Anterior cingulate cortex (tissue), 58 donors: Measurements from ENCODE around the gene ACTR6.
"Not testable (repeated sequence)": the region's sequence is repeated elsewhere in the genome, so short reads cannot be mapped to it uniquely, and the experiment has no call there.

ENCODE experiments used
- DNase-seq, 58 donors: peaks; one replicate each; lab custom pipeline; 2025; lab: John Stamatoyannopoulos, UW

The ACTR6 gene

DNA sequence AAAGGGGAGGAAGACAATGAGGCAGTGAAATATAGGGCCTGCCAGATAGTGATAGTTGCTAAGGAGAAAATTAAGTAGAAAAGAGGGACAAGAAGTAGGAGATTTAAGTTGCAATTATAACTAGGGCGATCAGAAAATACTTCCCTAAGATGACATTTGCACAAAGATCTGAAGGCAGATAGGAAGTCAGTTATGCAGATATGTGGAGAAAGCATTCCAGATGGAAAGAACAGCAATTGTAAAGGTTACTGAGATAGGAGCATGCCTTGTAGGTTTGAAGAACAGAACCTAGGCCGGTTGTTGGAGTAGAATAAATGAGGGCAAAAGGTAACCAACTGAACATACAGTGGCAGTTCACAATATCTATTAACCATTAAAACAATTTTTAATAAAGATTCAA, 21.4 kb upstream of the ACTR6 start:
- no peak for DNase-seq

DNA sequence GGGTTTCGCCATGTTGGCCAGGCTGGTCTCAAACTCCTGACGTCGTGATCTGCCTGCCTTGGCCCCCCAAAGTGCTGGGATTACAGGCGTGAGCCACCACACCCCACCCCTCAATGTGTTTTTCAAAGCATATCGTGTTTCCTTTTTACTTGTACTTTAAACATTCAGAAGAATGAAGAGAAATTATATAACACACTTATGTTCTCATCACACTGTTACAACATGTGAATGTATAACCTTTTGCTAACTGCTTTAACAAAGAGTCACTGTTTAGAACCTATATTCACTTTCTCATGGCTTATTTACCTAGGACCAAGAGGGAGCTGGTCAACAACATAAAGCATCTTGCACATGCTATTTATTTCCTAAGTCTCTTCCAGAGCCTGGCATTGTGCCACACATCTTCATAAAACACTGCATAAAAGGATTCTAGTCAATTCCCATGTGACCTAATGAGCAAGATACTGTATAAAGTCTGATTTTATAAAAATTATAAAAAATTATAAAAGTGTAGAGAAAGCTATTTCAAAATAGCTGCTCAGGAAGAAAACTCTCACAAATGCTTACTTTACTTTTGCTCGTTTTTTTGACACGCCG, 16.0 kb upstream of the ACTR6 start:
- peak in 1 of 58 donors; percentile 13 for DNase-seq

DNA sequence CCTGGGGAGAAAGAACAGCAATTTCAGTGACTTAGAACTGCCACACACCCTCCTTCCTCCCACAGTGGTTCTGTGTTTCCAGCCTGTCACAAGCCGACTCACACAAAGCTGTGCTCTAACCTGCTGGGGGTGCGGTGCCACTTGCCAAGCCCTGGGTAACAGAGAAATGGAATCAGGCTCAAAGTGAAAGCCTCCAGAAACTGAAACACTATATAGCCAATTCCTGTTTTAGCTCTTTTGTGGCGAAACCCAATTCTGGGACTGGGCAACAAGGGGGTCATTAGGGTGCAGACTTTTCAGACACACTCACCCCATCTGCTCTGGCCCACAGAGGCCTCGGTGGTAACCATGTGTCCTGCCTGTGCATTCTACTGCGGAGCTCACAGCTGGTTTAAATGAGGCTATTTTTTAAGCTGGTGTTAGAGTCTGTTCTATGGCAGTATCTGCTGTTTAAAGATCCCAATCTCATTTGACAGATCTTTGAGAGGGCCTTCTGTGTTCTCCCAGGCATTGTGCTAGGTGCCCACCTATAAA, 15.2 kb upstream of the ACTR6 start:
- DNase-seq, result peak in 35 of 58 donors; percentile 6 to 63 (median 27)

DNA sequence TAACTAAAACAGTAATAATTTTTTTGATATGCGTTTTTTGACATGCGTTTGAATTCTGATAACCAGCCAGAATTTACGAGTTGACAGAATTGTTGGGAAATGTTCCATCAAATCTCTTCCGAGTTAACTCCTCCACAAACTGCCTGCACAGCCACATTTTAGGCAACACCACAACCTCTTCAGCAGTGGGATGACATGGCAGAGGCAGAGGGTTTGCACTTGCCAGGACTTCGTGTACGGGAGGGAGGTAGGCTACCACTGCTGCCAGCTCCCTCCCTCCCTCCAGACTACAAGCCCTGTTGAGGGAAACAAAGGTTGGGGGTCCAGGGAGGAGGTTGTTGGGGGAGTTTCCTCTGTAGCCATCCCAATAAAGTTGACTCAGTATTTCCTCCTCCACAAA, 14.5 kb upstream of the ACTR6 start:
- DNase-seq, result peak in 1 of 58 donors; percentile 7

DNA sequence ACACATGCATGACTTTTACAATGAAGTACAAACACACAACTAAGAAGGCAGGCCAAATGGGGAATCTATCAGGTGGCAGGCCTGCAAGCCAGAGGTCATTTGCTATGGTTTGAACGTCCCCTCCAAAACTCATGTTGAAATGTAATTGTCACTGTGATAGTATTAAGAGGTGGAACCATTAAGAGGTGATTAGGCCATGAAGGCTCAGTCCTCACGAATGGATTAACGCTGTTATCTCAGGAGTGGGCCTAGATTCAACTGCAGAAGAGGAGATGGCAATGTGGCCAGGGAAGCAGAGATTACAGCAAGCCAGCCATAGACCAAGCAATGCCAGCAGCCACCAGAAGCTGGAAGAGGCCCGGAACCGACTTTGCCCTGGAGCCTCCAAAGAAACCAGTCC, 13.5 kb upstream of the ACTR6 start:
- no peak for DNase-seq

DNA sequence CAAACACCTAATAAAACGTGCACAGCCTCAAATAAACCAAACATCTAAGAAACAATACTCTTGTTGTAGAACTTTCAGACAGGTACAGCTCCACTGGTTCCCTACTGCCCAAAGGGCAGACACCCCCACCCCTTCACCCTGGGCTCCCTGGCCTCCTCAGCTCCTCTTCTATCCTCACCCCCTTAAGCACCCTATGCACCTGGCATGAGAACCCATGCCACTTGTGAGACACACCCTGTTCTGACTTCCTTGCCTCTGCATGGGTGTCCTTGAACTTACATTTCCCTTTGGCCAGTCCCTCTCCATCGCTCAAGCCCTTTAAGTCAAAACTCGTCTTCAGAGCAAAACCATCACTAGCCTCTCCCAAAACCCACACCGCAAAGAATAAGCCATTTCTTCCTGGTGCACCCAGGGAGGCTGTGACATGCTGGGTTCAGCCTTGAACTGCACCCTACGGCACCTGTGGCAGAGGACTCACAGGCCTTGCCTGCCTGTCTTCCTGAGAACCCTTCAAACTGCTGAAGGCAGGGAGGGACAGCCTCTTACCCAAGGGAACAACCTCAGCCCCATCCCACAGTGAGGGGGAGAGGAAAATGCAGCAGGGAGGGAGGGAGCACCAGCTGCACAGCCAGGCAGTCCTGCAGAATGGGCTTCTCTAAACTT, 12.6 kb upstream of the ACTR6 start:
- no peak for DNase-seq

DNA sequence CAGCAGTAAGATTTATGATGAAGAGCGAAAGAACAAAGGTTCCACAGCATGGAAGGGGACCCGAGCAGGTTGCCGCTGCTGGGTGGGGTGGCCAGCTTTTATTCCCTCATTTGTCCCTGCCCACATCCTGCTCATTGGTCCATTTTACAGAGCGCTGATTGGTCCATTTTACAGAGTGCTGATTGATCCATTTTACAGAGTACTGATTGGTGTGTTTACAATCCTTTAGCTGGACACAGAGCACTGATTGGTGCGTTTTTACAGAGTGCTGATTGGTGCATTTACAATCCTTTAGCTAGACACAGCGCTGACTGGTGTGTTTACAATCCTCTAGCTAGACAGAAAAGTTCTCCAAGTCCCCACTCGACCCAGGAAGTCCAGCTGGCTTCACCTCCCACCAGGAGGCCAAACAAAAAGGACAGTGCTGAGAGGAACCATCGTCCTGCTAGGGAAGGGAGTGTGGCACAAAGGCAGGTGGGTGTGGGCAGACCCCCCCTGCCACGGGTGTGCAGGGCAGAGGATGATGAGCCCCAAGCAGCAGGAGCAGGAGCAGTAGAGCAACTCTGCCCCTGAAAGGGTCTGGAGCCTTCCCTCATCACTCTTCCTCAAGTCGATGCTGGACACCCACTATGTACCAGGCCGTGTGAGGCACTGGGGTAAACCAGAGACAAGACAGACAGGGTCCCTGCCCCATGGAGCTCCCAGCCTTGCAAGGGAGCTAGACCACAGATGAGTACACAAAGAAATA, 11.6 kb upstream of the ACTR6 start:
- DNase-seq, result not testable (repeated sequence)

DNA sequence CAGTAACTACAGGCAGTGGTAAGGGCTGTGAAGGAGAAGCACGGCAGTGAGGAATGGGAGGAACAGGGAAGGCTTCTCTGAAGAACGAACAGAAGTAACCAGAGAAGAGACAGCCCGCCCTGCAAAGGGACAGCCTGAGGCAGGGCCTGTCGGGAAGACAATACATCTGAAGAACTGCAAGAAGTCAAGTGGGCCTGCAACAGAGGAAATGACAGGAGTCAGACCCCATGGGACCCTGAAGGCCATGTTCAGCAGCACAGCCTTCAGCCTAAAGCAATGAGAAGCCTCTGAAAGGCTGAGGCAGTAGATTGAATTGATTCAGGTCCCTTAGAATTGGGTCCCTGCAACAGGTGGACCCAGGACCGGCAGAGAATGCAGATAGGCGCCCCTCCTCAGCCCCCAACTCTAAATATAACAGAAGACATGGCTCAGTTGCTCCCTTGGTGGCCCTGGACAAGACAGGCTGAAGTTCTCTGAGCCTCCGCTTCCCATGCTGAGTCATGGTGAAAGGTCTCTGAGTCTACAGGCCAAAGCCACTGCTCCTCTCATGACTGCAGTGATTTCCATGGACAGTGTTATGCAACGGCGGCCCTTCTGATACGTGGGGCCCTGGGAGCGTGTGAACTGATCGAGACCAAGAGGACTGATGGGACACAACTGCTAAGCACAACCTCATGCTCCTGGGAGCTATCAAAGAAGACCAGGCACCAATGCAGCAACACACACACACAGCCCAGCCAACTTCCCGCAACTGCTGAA, 10.8 kb upstream of the ACTR6 start:
- no peak for DNase-seq

DNA sequence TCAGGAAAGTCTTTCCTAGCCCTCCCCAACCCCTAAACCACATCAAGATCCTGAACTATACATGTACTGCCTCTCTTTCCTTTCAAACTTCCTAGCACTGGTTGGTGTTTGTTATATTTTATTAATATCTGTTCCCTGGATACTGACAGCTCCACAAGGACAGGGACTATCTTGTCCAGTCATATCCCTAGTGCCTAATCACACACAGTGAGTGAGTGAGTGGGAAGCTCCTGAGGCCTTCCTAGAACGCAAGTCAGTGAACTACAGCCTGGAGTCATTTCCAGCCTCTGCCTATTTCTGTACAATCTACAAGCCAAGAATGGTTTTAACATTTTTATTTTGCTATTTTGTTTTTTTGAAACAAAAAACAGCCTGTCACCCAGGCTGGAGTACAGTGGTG, 7.5 kb upstream of the ACTR6 start:
- DNase-seq, result no peak

DNA sequence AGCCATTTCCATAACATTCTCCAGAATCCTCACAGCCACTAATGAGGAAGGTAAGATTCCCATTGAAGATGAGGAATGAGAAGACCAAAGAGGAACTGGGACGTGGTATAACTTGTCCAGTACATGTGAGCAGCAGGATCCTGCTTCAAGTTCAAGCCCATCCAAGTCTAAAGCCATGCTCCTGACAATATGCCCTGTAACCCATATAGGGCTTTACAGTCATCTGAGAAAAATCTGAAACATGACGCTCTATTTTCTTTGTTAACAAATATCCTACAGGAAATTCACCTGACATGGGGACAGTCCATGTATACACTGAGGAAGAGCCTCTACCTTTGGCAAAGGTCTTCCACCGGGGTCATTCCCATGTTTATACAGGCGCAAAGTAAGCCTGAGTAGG, 3.1 kb upstream of the ACTR6 start:
- DNase-seq, result no peak

DNA sequence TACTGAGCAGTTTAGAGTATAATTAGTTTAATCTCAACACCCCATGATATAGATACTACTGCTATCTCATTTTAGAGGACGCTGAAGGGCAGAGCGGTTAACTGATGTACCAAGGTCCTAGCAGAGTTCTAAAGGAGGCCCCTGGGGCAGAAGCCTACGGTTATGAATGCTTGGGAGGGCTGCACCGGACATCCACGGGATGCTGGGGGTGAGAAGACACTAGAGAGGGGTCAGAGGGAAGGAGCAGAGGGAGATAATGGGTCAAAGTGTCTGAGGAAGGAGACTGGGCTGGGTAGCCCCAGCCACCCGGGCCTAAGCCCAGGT, 1.6 kb upstream of the ACTR6 start:
- DNase-seq, result no peak

DNA sequence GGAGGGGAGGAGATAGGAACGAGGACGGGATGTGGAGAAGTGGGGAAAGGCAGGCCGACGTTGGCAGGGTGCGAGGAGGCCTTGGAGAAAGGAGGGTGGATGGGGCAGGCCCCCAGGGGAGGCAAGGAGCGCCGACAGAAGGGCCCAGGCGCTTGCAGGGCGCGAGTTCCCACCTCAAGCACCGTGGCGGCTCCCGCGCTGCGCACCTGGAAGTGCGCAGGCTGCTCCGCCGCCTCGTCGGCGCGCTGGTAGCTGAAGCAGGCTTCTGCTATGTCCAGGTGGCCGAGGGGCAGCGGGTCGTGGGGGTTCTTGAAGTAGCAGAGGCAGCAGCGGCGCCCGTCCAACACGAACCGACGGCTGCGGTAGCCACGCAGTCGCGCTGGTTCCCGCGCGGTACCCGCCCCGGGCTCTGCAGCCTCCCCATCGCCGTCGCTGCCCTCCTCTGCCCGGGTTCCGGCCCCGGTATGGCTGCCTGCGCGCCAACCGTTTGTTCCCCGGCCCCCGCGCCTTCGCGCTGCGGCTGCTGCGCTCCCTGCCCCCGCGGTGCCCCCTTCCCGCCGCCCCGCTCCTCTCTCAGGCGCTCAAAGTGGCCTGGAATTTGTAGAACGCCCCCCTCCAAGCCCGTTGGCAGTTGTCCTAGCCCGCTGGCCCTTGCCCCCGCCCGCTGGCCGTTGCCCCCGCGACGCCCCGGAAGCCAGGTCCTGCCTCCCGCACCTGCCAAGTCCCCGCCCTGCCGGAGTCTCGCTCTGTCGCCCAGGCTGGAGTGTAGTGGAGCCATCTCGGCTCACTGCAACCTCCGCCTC, 1.1 kb upstream of the ACTR6 start:
- DNase-seq, result peak in 24 of 58 donors; percentile 5 to 51 (median 25)

DNA sequence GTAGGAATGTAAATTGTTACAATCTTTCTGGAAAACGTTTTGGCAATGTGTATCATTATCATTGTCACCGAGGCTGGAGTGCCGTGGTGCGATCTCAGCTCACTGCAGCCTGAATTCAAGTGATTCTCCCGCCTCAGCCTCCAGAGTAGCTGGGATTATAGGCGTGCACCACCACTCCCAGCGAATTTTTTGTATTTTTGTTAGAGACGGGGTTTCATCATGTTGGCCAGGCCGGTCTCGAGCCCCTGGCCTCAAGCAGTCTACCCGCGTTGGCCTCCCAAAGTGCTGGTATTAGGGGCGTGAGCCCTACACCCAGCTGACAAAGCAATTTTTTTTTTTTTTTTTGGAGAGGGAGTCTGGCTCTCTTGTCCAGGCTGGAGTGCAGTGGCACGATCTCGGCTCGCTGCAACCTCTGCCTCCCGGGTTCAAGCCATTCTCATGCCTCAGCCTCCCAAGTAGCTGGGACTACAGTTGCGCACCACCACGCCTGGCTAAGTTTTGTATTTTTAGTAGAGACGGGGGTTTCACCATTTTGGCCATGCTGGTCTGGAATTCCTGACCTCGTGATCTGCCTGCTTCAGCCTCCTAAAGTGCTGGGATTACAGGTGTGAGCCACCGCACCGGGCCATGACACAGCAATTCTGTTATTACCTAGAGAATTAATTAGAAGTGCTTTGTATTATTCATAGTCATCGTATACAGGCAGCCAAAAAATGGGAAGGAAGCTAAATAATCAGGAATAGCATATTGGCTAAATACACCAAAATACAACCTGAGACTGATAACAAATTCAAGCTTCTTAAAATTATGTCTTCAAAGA, 1.2 kb downstream of the ACTR6 start:
- DNase-seq, result no peak

DNA sequence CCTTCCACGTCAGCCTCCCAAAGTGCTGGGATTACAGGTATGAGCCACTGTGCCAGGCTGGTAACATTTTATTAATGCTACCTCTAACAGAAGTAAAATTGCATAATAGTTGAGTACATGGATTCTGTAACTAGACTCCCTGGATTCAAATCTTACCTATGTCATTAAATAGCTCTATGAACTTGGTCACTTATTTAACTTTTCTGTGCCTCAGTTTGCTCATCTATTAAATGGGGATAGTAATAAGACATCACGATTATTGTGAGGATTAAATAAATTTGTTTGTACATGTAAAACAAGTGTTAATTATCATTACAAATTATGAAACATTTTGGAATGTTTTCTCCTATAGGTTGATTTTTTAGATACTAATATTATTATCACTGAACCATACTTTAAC, 6.7 kb downstream of the ACTR6 start:
- no peak for DNase-seq

DNA sequence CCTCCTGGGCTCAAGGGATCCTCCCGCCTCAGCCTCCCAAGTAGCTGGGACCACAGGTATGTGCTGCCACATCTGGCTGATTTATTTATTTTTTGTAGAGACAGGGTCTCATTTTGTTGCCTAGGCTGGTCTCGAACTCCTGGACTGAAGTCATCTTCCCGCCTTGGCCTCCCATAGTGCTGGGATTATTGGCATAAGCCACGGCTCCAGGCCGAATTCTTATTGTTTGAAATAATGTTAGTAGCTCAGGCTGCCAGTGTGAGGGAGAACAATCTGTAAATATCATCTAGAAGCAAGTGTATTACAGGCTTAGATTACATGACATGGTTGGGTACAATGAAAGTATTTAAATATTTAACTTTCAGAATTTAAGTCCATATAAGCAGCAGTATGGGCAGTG, 8.2 kb downstream of the ACTR6 start:
- no peak for DNase-seq

DNA sequence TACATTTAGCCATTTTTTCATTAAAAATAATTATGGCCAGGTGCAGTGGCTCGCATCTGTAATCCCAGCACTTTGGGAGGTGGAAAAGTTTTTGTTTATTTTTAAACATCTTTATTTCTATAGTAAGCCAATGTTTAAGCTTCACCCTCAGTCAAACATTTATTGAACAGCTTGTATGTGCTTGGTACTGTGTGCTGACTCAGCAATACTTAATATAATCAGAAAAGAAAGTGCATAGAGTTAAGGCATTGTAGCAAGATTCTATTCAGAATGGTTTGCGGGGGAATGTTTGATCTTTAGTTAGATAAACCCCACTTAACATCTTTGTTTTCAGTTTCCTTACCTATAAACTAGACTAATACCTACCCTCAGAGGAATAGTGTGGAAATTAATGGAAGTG, 11.1 kb downstream of the ACTR6 start:
- DNase-seq, result no peak

DNA sequence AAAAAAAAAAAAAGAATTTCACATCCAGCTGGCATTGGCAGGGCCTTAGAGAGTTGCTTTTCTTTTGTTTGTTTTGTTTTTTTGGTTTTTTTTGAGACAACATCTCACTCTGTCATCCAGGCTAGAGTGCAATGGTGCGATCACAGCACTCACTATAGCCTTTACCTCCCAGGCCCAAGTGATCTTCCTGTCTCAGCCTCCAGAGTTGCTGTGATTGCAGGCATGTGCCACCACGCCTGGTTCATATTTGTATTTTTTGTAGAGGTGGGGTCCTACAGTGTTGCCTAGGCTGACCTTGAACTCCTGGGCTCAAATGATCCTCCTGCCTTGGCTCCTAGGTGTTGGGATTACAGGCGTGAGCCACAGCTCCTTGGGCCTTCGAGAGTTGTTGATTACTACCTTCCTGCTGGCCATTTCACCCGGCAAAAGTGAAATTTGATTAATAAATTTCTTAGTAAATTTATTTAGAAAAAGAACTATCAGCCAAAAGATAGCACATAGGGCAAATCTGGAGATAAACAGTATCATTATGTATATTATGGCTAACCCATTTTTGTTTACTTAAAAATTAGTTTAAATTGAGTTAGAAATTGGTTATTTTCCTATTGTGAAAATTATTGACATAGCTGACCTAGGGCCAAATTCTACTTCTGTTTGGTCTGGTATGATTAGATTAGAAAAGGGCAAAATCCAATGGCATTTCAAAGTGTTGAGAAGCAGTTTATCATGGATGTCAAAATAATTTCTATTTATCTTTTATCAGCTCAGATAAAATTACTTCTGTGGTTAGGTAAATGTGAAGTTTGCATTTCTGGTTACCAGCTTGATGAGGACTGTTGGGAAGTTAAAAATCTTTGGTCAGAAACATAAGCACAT, 12.6 kb downstream of the ACTR6 start:
- DNase-seq, result no peak

DNA sequence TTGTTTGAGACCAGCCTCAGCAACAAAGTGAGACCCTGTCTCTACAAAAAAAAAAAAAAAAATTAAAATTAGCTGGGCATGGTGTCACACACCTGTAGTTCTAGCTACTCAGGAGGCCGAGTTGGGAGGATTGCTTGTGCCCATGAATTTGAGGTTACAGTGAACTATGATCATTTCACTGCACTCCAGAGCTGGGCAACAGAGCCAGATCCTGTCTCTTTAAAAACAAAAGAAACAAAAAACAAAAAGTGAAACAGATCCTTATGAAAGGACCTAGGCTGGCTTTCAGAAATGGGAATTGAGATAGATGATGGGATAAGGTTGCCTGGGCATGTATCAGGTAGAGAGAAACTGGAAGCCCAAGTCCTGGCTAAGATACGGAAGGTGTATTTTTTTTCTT, 13.9 kb downstream of the ACTR6 start:
- no peak for DNase-seq
